HL-60 (cell line): ENCODE results near the gene ITGA3.

ENCODE experiments used
- DNase-seq, 2 experiments: peaks; one replicate each; pipeline ENCODE4 v3.0.0-alpha.2; 2010 to 2020; ENCODE audit warnings: low read depth in 1 of 2, low spot score in 1 of 2
- H3K27ac ChIP-seq: fragments of 250-450 bp; sonication (Bioruptor Pico); replicated peaks from 2 replicates; pipeline ENCODE4 v1.5.1; 2020; ENCODE audit warnings: mild to moderate bottlenecking, moderate library complexity
- H3K27me3 ChIP-seq: fragments of 250-450 bp; sonication (Bioruptor Pico); 2 replicates; pipeline ENCODE4 v1.5.1; 2021; ENCODE audit warnings: mild to moderate bottlenecking, moderate library complexity; ENCODE audit not compliant: insufficient read depth, poor library complexity, severe bottlenecking
- H3K4me3 ChIP-seq: replicated peaks from 2 replicates; pipeline ENCODE4 v1.5.1; 2011; ENCODE audit warnings: mild to moderate bottlenecking, control low read depth, low read length; ENCODE audit not compliant: insufficient read depth
- GABPA ChIP-seq: IDR thresholded peaks from 2 replicates; pipeline ENCODE4 v1.6.1; 2012; ENCODE audit warnings: low read depth
- POLR2AphosphoS5 ChIP-seq: IDR thresholded peaks from 2 replicates; pipeline ENCODE4 v1.6.1; 2012; ENCODE audit warnings: low read depth
- REST ChIP-seq: IDR thresholded peaks from 2 replicates; pipeline ENCODE4 v1.6.1; 2012; ENCODE audit warnings: low read depth; ENCODE audit not compliant: insufficient replicate concordance
- SPI1 ChIP-seq: IDR thresholded peaks from 2 replicates; pipeline ENCODE4 v1.6.1; 2012; ENCODE audit warnings: low read depth, mild to moderate bottlenecking, borderline replicate concordance
- TF ChIP-seq, protein P1 (sequence below): IDR thresholded peaks from one replicate; pipeline ENCODE4 v1.5.1; 2011; ENCODE audit warnings: low read length, control low read depth, inconsistent platforms; ENCODE audit not compliant: insufficient read depth

Gene ITGA3

GRCh38 chr17:50091918-50092285 is 36.0 kb downstream of the ITGA3 start:
- H3K27me3 ChIP-seq: peaks cover 33% of the 10 kb centered on the region
- DNase-seq: no peak
- no peak overlapping the region for H3K27ac ChIP-seq
- H3K4me3 ChIP-seq: no peak overlapping the region
- TF ChIP-seq, protein P1, sequence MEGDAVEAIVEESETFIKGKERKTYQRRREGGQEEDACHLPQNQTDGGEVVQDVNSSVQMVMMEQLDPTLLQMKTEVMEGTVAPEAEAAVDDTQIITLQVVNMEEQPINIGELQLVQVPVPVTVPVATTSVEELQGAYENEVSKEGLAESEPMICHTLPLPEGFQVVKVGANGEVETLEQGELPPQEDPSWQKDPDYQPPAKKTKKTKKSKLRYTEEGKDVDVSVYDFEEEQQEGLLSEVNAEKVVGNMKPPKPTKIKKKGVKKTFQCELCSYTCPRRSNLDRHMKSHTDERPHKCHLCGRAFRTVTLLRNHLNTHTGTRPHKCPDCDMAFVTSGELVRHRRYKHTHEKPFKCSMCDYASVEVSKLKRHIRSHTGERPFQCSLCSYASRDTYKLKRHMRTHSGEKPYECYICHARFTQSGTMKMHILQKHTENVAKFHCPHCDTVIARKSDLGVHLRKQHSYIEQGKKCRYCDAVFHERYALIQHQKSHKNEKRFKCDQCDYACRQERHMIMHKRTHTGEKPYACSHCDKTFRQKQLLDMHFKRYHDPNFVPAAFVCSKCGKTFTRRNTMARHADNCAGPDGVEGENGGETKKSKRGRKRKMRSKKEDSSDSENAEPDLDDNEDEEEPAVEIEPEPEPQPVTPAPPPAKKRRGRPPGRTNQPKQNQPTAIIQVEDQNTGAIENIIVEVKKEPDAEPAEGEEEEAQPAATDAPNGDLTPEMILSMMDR: no peak

- no peak for DNase-seq
- TF ChIP-seq, protein P1: no peak
- TF ChIP-seq REST (no peak), POLR2AphosphoS5 (no peak), SPI1 (no peak), GABPA (no peak)
- Histone ChIP-seq H3K27ac (no peak overlapping the region), H3K4me3 (no peak overlapping the region), H3K27me3 (peaks cover 33% of the 10 kb centered on the region)
These were observed 37.3 kb downstream of the ITGA3 start for GRCh38 chr17:50093246-50093645.

- DNase-seq: no peak
- H3K27ac ChIP-seq: no peak overlapping the region
- TF ChIP-seq POLR2AphosphoS5: no peak
- TF ChIP-seq SPI1: no peak
- TF ChIP-seq, protein P1: no peak
- no peak for TF ChIP-seq GABPA
- TF ChIP-seq REST: no peak
These were observed 37.9 kb downstream of the ITGA3 start for GRCh38 chr17:50093807-50094206.

DNA sequence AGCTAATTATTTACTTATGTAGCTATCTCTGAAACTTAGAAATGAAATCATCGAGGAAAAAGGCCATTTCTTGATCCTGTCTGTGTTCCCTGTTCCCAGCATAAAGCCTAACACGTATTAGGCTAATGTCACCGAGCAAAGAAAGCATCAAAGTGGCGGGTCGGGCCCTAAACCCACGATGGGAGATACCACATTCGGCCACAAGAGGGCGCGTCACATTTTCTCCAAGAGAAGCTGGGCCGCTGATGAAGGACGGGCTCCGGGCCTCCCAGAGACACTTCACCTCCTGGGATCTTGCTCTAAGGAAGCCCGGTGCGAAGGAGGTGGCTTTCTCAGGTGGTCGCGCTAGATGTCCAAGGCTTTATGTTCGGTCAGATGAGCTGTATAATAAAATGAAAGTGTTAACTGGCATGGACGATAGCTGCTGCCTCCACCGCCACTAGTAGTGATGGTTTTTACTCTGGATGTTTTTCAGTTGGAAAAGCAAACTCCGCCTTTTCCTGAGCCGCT is 38.4 kb downstream of the ITGA3 start:
- H3K27ac ChIP-seq: no peak overlapping the region
- TF ChIP-seq SPI1: no peak
- TF ChIP-seq, protein P1: peak; percentile 35
- TF ChIP-seq GABPA: no peak
- TF ChIP-seq REST: no peak
- no peak for TF ChIP-seq POLR2AphosphoS5
- peak overlapping the region; percentile 17 for H3K4me3 ChIP-seq
- peaks cover 33% of the 10 kb centered on the region for H3K27me3 ChIP-seq
- peak; percentile 63 to 74 for DNase-seq

More at GRCh38 chr17:50093807-50094206, 37.9 kb downstream of the ITGA3 start:
- H3K4me3 ChIP-seq: no peak overlapping the region
- H3K27me3 ChIP-seq: peaks cover 33% of the 10 kb centered on the region
